Transverse colon (tissue), 4 donors: ENCODE data around the gene PCDHA5. TPM values are rescaled to one million over a fixed set of nuclear protein-coding genes. Genes with fewer than 3 reads are reported as not detected.
A peak's percentile ranks its signal among the peaks of the same experiment; 100 is the strongest.
"Not testable (repeated sequence)": the region's sequence is repeated elsewhere in the genome, so short reads cannot be mapped to it uniquely, and the experiment has no call there.

ENCODE experiments used
- DNase-seq: peaks from one replicate; pipeline ENCODE4 v3.0.0-alpha.2; 2019
- H3K27ac ChIP-seq, 4 donors: fragments of 200-600 bp; sonication (generic); 2 replicates each; pipeline ENCODE4 v1.5.1; 2016 to 2018; ENCODE audit warnings: inconsistent platforms in 4 of 4
- H3K27me3 ChIP-seq: fragments of 200-600 bp; sonication (generic); 2 replicates; pipeline ENCODE4 v1.5.1; 2017; ENCODE audit warnings: inconsistent platforms
- H3K36me3 ChIP-seq, 4 donors: fragments of 200-600 bp; sonication (generic); 2 replicates each; pipeline ENCODE4 v1.5.1; 2017 to 2019; ENCODE audit warnings: inconsistent platforms in 4 of 4
- H3K4me1 ChIP-seq, 4 donors: fragments of 200-600 bp; sonication (generic); 2 replicates each; pipeline ENCODE4 v1.5.1; 2017 to 2020; ENCODE audit warnings: inconsistent platforms in 4 of 4
- H3K4me3 ChIP-seq, 4 donors: fragments of 200-600 bp; sonication (generic); 1 replicate in 1 of 4; 2 replicates in 3 of 4; pipeline versions ENCODE4 v1.5.1 to v1.6.1; 2017 to 2019; ENCODE audit warnings: inconsistent platforms in 4 of 4
- H3K9me3 ChIP-seq, 2 donors: fragments of 200-600 bp; sonication (generic); 2 replicates each; pipeline ENCODE4 v1.5.1; 2017 to 2019; ENCODE audit warnings: inconsistent platforms in 2 of 2
- EP300 ChIP-seq: sonication (generic); formaldehyde crosslinking; IDR thresholded peaks from one replicate; pipeline ENCODE4 v1.6.1; 2017; ENCODE audit warnings: antibody characterized with exemption, low read depth
- POLR2A ChIP-seq: fragments of 450-650 bp; IDR thresholded peaks from one replicate; pipeline ENCODE4 v1.6.1; 2016; ENCODE audit warnings: antibody characterized with exemption, mild to moderate bottlenecking, moderate library complexity
- POLR2AphosphoS5 ChIP-seq, 3 donors: sonication (generic); formaldehyde crosslinking; IDR thresholded peaks; one replicate each; pipeline ENCODE4 v1.6.1; 2016; ENCODE audit warnings: antibody characterized with exemption in 3 of 3
- WGBS, 2 donors: methylation state at CpG; one replicate each; pipeline ENCODE4 v1.1.5; 2018; ENCODE audit warnings: low coverage in 1 of 2; 5-methylcytosine and 5-hydroxymethylcytosine counted together
- in situ Hi-C, 4 donors: fragments of 200-750 bp; cut with MboI; loops; one replicate each; pipeline versions ENCODE4 v1.15.0 to v1.15.1; 2017; ENCODE audit warnings: low sequenced_read_pairs in 3 of 4, low pct_ligation_motif_present in 1 of 4, low pct_unique_long_range_greater_than_20kb in 1 of 4
- intact Hi-C: fragments of 100-400 bp; cut with DNase I; formaldehyde crosslinking; loops from one replicate; pipeline ENCODE4 v1.15.1; 2023; ENCODE audit warnings: low total_unique reads
- total RNA-seq, 4 donors: library from RNA; depleted of rRNA; stranded (reverse); fragments of >200 nt; gene quantifications; one replicate each; pipeline ENCODE4 v1.1.0, GENCODE V29; 2016
- TF ChIP-seq, protein P1 (sequence below), 5 experiments: fragments of 200-600 bp in 3 of 5; fragments of 450-650 bp in 2 of 5; sonication (generic) in 3 of 5; IDR thresholded peaks; 1 replicate in 2 of 5; 2 replicates in 3 of 5; pipeline ENCODE4 v1.5.1; 2016 to 2017; ENCODE audit warnings: antibody characterized with exemption in 5 of 5, inconsistent platforms in 3 of 5, mild to moderate bottlenecking in 2 of 5, moderate library complexity in 1 of 5

PCDHA5 gene
- total RNA-seq, 4 donors from 2014 or later: 0.79 to 0.96 TPM; not detected in 2

DNA sequence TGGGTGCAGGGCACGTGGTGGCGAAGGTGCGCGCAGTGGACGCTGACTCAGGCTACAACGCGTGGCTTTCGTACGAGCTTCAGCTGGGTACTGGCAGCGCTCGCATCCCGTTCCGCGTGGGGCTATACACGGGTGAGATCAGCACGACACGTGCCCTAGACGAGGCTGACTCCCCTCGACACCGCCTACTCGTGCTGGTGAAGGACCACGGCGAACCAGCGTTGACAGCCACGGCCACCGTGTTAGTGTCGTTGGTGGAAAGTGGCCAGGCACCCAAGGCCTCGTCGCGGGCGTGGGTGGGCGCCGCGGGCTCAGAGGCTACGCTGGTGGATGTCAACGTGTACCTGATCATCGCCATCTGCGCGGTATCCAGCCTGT lies 24.7 kb upstream of the PCDHA5 start:
- WGBS, 2 donors: 89% methylated on average over 29 of the region's 39 CpGs; no CpG with 5 or more reads in 1 of the 2 donors

GRCh38 chr5:140800816-140801493 lies 20.5 kb upstream of the PCDHA5 start, which contains the start of gene PCDHA3:
Gene PCDHA3, plus strand, starts transcription at chr5:140801057.
- TF ChIP-seq EP300: no peak
- TF ChIP-seq, protein P1, sequence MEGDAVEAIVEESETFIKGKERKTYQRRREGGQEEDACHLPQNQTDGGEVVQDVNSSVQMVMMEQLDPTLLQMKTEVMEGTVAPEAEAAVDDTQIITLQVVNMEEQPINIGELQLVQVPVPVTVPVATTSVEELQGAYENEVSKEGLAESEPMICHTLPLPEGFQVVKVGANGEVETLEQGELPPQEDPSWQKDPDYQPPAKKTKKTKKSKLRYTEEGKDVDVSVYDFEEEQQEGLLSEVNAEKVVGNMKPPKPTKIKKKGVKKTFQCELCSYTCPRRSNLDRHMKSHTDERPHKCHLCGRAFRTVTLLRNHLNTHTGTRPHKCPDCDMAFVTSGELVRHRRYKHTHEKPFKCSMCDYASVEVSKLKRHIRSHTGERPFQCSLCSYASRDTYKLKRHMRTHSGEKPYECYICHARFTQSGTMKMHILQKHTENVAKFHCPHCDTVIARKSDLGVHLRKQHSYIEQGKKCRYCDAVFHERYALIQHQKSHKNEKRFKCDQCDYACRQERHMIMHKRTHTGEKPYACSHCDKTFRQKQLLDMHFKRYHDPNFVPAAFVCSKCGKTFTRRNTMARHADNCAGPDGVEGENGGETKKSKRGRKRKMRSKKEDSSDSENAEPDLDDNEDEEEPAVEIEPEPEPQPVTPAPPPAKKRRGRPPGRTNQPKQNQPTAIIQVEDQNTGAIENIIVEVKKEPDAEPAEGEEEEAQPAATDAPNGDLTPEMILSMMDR (IDR thresholded peaks at IDR 0.05): peak in 1 of 5 experiments; percentile 22
- TF ChIP-seq POLR2AphosphoS5 (IDR thresholded peaks at IDR 0.05): no peak
- no peaks in the 10 kb centered on the region for H3K36me3 ChIP-seq
- DNase-seq: no peak
- peak within 1 kb of the TSS in 2 of 4 donors; percentile 17 to 23 for H3K4me3 ChIP-seq
- H3K27ac ChIP-seq: peak within 1 kb of the TSS in 1 of 4 donors; percentile 11
- H3K9me3 ChIP-seq: peaks cover 5 to 38% of the 10 kb centered on the region in 2 donors
- H3K4me1 ChIP-seq: no peaks in the 10 kb centered on the region
- 35 to 50% methylated on average over 13 to 29 of the region's 29 CpGs for WGBS, 2 donors
- intact Hi-C loops: no loop called here
- in situ Hi-C loops: no loop called here
- H3K27me3 ChIP-seq: peaks cover 9% of the 10 kb centered on the region

More for the DNA sequence above, 24.7 kb upstream of the PCDHA5 start:
- intact Hi-C loops: no loop called here
- no peak for DNase-seq
- TF ChIP-seq EP300: no peak
- no peak for TF ChIP-seq POLR2A
- TF ChIP-seq POLR2AphosphoS5 (IDR thresholded peaks at IDR 0.05): no peak
- TF ChIP-seq, protein P1 (IDR thresholded peaks at IDR 0.05): no peak
- in situ Hi-C loops: no loop called here
- Histone ChIP-seq H3K9me3 (peaks cover 15 to 42% of the 10 kb centered on the region in 2 donors), H3K4me1 (no peaks in the 10 kb centered on the region), H3K27me3 (peaks cover 24% of the 10 kb centered on the region), H3K4me3 (no peak overlapping the region), H3K36me3 (no peaks in the 10 kb centered on the region), H3K27ac (no peak overlapping the region)

DNA sequence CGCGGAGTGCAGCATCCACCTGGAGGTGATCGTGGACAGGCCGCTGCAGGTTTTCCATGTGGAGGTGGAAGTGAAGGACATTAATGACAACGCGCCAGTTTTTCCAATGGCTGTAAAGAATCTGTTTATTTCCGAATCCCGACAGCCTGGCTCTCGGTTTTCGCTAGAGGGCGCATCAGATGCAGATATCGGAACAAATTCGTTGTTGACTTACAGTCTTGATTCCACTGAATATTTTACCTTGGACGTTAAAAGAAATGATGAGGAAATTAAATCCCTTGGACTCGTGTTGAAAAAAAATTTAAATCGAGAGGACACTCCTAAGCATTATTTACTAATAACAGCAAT lies 19.9 kb upstream of the PCDHA5 start:
- Histone ChIP-seq H3K9me3 (peaks cover 5 to 33% of the 10 kb centered on the region in 2 donors), H3K27ac (peak overlapping the region in 1 of 4 donors; percentile 11), H3K4me1 (no peaks in the 10 kb centered on the region), H3K27me3 (peaks cover 8% of the 10 kb centered on the region), H3K4me3 (peak overlapping the region in 2 of 4 donors; percentile 17 to 23), H3K36me3 (no peaks in the 10 kb centered on the region)
- TF ChIP-seq, protein P1 (IDR thresholded peaks at IDR 0.05): no peak
- no peak for TF ChIP-seq POLR2AphosphoS5 (IDR thresholded peaks at IDR 0.05)
- no peak for TF ChIP-seq EP300
- no peak for TF ChIP-seq POLR2A
- 53 to 56% methylated on average over 15 to 16 of the region's 16 CpGs for WGBS, 2 donors
- in situ Hi-C loops: no loop called here
- intact Hi-C loops: no loop called here
- DNase-seq: no peak

GRCh38 chr5:140802381-140802780 lies 19.0 kb upstream of the PCDHA5 start:
- peaks cover 5 to 31% of the 10 kb centered on the region in 2 donors for H3K9me3 ChIP-seq
- DNase-seq, H3K27ac ChIP-seq, H3K36me3 ChIP-seq, H3K27me3 ChIP-seq, H3K4me1 ChIP-seq, H3K4me3 ChIP-seq, intact Hi-C loops, in situ Hi-C loops: not testable (repeated sequence)
- 87% methylated on average over 44 of the region's 45 CpGs; no CpG with 5 or more reads in 1 of the 2 donors for WGBS, 2 donors
